Ishikawa (cell line): ENCODE results near the gene MYH10.

Experiments
- EP300 ChIP-seq: IDR thresholded peaks from 2 replicates; pipeline ENCODE4 v1.6.1; 2012; ENCODE audit warnings: borderline replicate concordance
- MAX ChIP-seq: IDR thresholded peaks from 2 replicates; pipeline ENCODE4 v1.6.1; 2012
- RAD21 ChIP-seq: IDR thresholded peaks from 2 replicates; pipeline ENCODE4 v1.6.1; 2012; ENCODE audit warnings: low read depth
- REST ChIP-seq: IDR thresholded peaks from 2 replicates; pipeline ENCODE4 v1.6.1; 2012; ENCODE audit warnings: low read depth, mild to moderate bottlenecking
- TEAD4 ChIP-seq: IDR thresholded peaks from 2 replicates; pipeline ENCODE4 v1.6.1; 2012
- YY1 ChIP-seq: IDR thresholded peaks from 2 replicates; pipeline ENCODE4 v1.6.1; 2012; ENCODE audit warnings: low read depth

GRCh38 chr17:8574687-8575086, 55.8 kb downstream of the MYH10 start:
- TF ChIP-seq EP300, result no peak
- TF ChIP-seq MAX, result no peak
- TF ChIP-seq YY1, result no peak
- no peak for TF ChIP-seq REST
- no peak for TF ChIP-seq RAD21
- no peak for TF ChIP-seq TEAD4
